KOPT-K1 (cell line): Measurements from ENCODE around the gene SEMA5B.

ENCODE experiments used
- H3K27ac ChIP-seq: fragments of 200-600 bp; sonication (generic); 2 replicates; pipeline ENCODE4 v1.5.1; 2016; ENCODE audit warnings: antibody characterized with exemption, mild to moderate bottlenecking, low read depth, low read length; ENCODE audit not compliant: poor library complexity, severe bottlenecking
- H3K36me3 ChIP-seq: fragments of 200-600 bp; sonication (generic); 2 replicates; pipeline ENCODE4 v1.5.1; 2017; ENCODE audit warnings: antibody characterized with exemption, mild to moderate bottlenecking, low read length, moderate library complexity; ENCODE audit not compliant: insufficient read depth
- H3K9me3 ChIP-seq: fragments of 200-600 bp; sonication (generic); 2 replicates; pipeline ENCODE4 v1.5.1; 2017; ENCODE audit warnings: antibody characterized with exemption, low read length, mild to moderate bottlenecking; ENCODE audit not compliant: insufficient read depth, poor library complexity, severe bottlenecking

SEMA5B gene

DNA sequence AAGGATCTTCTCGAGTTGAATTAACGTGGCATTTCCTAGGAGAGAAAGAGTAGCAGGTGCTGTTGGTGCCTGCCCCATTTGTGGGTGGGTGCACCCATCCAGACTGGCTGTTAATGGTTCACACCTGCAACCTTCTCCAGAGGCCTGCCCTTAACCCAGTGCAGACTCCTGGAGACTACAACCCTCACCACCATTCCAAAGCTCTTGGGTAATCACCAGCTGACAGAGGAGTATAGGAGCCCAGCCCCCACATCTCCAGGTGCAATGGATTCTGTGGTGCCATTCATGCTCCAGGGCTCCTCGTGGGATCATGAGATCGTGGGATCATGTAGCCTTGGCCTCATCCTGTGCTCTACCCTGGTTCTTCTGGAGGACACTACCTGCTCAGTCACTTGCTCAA, 60.2 kb downstream of the SEMA5B start:
- H3K27ac ChIP-seq = no peak overlapping the region
- no peaks in the 10 kb centered on the region for H3K9me3 ChIP-seq
- no peaks in the 10 kb centered on the region for H3K36me3 ChIP-seq

DNA sequence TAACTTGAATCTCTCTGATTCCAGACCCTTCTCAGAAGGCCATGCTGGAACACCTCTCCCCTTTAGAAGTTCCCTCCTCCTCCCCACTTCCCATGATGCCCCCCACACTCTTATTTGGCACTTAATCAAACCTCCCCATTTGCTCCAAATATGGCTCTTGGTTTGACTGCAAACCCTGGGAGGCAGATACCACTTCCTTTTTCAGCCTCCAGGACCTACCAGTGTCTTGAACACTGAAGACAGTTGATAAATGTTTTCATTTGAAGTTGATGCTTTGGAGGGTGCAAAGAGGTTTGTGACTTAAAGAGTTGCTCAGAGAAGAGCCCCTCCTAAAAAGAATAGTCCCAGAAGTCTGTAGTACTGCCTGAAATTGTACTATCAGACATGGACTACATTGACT, 61.5 kb downstream of the SEMA5B start:
- no peaks in the 10 kb centered on the region for H3K9me3 ChIP-seq
- no peak overlapping the region for H3K27ac ChIP-seq
- no peaks in the 10 kb centered on the region for H3K36me3 ChIP-seq

DNA sequence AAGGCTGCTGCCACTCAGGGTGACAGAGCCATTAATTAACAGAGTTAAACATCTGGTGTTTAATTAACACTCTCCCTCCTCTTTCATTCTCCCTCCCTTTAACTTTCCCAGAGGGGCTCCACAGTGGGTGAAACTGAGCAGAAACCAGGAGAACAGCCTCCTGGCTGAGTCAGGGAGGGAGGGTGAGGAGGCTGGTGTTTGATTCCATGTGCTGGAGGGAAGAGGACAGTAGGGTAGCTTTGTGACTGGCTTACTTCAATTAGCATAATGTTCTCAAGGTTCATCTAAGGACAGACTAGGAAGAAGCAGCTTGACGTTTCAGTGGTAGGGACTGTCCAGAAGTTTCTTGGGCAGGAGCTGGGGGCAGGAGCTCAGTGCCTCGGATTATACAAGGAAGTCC, 62.8 kb downstream of the SEMA5B start:
- H3K9me3 ChIP-seq = no peaks in the 10 kb centered on the region
- no peaks in the 10 kb centered on the region for H3K36me3 ChIP-seq
- no peak overlapping the region for H3K27ac ChIP-seq

DNA sequence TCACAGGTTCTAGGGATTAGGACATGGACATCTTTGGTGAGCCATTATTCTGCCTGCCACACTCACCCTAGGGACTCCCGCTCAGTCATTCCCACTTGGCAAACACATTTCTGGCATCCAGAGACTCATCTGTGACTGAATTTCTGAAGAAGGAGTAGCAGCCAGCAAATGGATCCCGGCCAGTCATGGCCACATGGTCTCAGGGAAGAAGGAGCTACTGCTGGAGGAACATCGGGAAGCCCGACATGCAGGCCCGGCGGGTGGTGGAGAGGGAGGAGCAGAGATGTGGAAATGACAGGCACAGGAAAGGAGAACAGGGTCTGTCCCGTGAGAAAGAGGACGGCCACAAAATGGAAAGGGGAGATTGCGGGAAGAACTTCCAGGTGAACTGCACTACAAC, 65.4 kb downstream of the SEMA5B start:
- H3K9me3 ChIP-seq = no peaks in the 10 kb centered on the region
- H3K27ac ChIP-seq = no peak overlapping the region
- H3K36me3 ChIP-seq = no peaks in the 10 kb centered on the region

DNA sequence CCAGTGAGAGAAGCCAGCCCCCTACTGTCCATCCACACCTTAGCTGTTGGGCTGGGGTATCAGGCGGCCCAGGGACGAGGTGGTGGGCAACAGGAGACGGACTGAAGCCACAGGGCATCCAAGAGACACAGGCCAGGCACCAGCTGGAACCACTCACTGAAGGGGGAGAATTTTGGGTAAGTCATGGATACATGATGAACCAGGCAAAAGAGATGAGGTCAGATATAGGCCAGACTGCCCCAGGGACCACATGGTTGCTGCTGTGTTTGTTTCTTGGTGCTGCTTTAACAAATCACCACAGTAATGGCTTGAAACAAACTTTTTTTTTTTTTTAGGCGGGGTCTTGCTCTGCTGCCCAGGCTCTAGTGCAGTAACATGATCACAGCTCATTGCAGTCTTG, 66.4 kb downstream of the SEMA5B start:
- Histone ChIP-seq H3K27ac (no peak overlapping the region), H3K36me3 (no peaks in the 10 kb centered on the region), H3K9me3 (no peaks in the 10 kb centered on the region)

DNA sequence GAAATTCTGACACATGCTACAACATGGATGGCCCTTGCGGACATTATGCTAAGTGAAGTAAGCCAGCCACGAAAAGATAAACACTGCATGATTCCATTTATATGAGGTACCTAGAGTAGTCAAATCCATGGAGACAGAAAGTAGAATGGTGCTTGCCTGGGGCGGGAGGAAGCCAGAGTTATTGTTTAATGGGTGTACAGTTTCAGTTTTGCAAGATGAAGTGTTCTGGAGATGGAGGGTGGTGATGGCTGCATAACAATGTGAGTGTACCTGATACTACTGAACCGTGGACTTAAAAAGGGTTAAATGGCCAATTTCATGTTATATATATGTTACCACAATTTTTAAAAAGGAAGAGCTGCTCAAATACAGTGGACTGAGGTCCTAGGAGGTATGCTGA, 66.9 kb downstream of the SEMA5B start:
- no peaks in the 10 kb centered on the region for H3K9me3 ChIP-seq
- H3K27ac ChIP-seq = no peak overlapping the region
- no peaks in the 10 kb centered on the region for H3K36me3 ChIP-seq

DNA sequence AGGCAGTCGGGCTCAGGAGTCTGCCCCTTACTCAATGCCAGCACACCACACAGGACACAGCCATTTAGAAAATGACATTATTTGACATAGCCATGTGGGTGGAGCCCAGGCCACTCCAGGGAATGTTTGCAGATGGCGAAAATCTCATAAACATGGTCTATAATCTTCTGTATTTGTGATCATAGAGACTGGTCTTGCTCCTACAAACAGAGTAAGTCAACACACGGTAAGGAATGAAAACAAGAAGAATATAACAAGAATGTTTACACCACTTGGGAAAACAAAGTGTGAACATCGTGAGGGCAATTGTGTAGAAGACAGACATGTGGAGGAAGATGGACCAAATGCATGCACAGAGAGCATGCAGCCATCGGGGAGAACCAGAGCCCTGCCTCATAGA, 68.2 kb downstream of the SEMA5B start:
- Histone ChIP-seq H3K27ac (no peak overlapping the region), H3K9me3 (no peaks in the 10 kb centered on the region), H3K36me3 (no peaks in the 10 kb centered on the region)

DNA sequence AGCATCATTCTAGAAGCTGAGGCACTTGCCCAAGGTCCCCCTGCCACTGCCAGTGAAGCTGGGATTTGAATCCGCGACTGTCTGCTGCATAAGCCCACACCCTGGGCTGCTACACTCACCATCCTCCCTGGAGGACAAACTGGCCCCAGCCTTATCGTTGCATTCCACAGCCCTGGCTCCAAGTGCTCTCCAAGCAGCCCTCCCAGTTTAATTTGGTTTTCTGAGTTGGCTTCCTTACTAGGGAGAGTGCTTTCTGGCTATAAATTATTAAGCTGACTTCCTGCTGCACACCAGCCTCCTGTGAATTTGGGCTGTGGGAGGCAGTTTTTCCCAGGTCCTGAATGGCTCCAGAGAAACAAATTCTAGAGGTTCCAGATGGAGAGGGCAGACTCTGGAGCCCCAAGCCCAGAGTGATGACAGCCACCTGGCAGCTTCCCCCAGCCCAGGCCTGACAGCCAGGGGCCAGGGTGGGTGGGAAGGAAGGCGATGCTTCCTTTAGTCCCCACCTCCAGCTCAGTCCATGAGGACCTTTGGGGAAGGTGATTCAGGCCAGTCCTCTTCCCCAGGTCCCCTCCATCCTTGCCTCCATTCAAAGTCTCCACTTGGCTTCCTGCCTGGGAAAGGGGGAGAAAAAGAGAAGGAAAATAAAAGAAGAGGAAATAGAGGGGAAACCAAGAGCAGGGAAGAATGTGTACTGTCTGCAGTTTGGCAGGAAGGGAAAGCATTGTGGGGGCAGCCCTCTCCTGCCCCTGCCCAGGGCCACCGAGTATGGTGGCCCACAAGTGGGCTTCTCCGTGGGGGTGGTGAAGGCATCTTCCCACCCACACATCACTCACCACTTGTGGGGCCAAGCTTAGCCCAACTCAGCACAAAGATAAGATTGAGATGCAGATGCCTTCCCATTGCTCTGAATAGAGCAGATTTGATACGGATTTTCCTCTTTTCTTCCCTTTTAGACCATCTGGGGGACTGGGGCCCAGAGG, 69.6 kb downstream of the SEMA5B start:
- no peaks in the 10 kb centered on the region for H3K9me3 ChIP-seq
- no peaks in the 10 kb centered on the region for H3K36me3 ChIP-seq
- H3K27ac ChIP-seq = no peak overlapping the region

DNA sequence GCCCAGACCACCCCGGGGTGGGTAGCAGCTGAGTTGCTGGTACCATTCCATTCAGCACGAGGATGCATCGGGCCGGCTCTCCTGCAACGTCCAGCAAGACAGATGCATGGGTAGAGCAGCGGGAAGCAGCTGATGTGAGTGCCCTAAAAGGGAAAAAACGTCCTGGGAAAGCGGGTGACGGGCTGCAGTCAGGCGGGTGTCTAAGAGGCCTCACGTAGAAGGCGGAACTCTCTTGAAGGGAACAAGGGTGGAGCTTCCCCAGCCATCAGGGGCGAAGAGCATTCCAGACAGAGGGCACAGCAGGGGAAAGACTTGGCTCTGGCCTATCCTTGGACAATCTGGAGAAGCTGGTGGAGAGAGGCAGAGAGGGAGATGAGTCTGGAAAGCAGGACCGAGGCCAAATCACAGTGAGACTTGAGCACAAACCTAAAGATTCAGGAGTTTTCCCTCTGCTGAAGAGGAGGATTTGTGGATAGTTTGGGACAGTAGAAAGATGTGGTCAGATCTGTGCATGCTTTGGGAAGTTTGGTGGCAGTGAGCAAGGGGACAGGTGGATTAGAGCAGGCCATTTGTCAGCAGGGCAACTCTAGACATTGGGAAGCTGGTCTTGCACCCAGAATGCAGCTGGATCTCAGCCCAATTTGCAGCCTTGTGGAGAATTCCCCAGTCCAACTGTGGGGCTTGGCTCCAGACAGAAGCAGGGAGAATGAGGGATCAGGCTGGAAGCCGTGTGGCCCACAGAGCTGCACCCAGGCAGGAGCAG, 70.7 kb downstream of the SEMA5B start:
- Histone ChIP-seq H3K9me3 (no peaks in the 10 kb centered on the region), H3K27ac (no peak overlapping the region), H3K36me3 (no peaks in the 10 kb centered on the region)

DNA sequence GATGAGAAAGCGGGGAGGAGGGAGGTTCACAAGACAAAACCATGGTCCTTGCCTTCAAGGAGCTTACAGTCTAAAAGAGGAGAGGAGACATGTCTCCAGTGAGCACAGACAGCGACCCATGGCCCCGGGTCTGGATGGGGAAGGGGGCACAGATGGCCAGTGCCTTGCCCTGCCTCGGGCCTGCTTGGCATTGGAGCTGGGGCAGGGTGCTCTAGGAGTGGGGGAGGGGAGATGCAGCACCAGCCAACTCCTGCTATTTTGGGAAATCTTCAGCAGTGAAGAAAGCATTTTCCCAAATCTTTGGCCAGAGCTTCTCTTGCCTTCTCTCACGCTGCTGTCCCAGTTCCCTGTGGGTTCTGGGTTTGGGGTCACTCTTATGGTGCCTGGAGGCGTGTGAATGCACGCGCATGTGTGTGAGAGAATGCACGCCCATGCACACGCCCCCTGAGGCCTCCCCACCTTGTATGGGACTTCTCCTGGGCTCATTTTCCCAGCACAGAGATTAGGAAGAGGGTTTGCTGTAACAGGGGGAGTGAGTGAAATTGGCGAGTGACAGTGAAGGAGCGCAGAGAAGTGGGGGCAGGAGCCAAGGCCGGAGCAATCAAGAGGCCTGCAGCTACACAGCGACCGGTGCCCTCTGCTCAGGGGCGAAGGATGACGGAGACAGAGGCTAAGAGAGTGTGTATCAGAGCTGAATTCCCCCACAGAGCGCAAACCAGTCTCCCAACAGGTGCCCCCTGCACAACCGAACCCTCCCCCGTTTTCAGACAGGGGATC, 71.5 kb downstream of the SEMA5B start:
- Histone ChIP-seq H3K9me3 (no peaks in the 10 kb centered on the region), H3K36me3 (no peaks in the 10 kb centered on the region), H3K27ac (no peak overlapping the region)

DNA sequence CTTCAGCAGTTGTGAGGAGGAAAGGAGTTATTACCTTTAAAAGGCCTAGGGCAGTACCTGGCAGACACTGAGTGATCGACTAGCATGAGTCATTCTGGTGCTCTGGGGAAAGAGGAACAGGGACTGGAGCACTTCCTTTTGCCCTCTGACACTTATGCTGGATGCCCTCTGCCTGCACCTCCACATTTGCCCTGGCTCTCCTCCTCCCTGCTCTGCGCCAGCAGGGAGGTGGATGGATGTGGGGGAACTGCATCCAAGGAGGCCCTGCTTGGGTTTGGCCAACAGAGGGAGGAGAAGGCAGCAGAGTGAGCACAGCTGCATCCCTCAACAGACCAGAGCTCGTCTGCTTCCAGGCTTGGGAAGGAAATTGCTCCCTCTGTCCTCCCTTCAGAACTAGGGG, 75.0 kb downstream of the SEMA5B start:
- Histone ChIP-seq H3K27ac (no peak overlapping the region), H3K36me3 (no peaks in the 10 kb centered on the region), H3K9me3 (no peaks in the 10 kb centered on the region)

DNA sequence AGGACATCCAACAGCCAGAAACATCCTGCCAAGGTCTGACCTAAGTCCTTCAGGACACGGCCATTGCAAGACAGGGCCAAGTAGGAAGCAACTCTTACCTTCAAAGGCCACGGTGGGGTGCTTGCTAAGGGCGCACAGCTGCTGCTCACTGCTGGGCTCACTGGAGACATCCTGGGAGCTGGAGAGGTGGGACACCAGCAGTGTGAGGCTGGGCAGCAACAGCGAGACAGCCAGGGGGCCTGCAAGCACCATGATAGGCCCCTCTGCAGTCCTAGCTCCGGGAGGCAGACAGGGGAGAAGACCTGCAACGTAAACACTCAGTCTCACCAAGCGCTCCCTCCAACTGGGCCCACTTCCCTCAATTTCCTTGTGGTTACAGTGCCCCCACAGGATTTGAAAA, 79.2 kb downstream of the SEMA5B start:
- H3K27ac ChIP-seq = no peak overlapping the region
- no peaks in the 10 kb centered on the region for H3K36me3 ChIP-seq
- H3K9me3 ChIP-seq = no peaks in the 10 kb centered on the region

DNA sequence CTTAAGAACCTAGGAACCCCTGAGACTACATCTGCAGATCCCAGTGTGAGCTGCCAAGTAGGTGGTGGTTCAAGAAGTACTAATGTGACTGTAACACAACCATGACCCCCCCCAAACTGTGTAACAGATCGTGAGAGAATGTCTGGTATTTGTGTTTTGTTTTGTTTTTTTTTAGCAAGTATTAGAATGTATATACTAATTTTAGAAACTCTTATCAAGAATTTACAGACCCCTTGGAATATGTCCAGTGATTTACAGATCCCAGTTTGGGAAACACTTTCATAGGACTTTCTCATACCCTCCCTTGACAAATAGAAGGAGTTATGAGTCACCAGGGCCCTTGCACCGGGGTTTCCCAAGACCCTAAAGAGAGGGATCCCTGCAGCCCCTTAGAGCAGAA, 79.8 kb downstream of the SEMA5B start:
- Histone ChIP-seq H3K36me3 (no peaks in the 10 kb centered on the region), H3K9me3 (no peaks in the 10 kb centered on the region), H3K27ac (no peak overlapping the region)

DNA sequence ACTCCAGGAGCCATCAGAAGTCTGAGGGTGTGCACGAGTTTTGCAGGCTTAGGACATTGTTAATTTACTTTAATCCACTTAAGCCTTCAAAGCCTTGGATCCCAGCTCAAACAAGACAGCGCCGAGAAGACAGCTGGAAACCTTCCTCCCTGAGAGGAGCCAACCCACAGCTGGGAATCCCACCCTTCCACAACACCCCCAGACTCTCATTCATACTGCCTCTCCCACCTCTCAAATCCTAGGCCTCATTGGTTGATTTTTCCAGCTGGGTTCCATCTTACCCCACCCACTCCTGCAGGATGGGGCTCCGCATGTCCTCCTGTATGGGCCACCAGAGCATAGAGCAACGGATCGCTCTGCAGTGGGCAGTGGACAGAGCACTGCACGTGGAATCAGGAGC, 80.4 kb downstream of the SEMA5B start:
- Histone ChIP-seq H3K27ac (no peak overlapping the region), H3K9me3 (no peaks in the 10 kb centered on the region), H3K36me3 (no peaks in the 10 kb centered on the region)

DNA sequence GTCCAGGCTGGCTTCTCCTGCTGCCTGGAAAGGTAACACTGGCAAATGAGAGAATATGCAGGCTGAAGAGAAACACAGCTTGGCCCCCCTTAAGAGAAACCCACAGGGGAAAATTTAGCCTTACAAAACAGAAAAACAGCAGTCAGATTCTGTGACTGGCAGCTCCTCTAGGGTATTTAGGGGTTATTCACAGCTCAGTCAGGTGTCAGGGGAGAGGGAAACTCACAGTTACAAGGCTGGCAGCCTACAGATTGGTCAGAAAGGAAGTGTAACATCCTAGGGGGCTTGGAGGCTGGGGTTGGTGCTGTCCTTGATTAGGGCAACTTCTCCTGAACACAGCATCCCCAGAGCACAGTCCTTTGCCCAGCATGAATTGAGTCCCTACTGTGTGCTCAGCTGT, 81.4 kb downstream of the SEMA5B start:
- H3K36me3 ChIP-seq = no peaks in the 10 kb centered on the region
- no peaks in the 10 kb centered on the region for H3K9me3 ChIP-seq
- H3K27ac ChIP-seq = no peak overlapping the region
